Measurements from ENCODE around the gene SCN1B. TPM values are rescaled to one million over a fixed set of nuclear protein-coding genes. Genes with fewer than 3 reads are reported as not detected.
A peak's percentile ranks its signal among the peaks of the same experiment; 100 is the strongest.
"Not testable (repeated sequence)": the region's sequence is repeated elsewhere in the genome, so short reads cannot be mapped to it uniquely, and the experiment has no call there.

Gene SCN1B
- total RNA-seq, 1 donor from 2014 or later: 2.7 TPM

GRCh38 chr19:35026418-35026817 is 3.9 kb upstream of the SCN1B start:
- Mint-ChIP-seq H3K36me3 (ENCODE audit: low read depth) (peaks cover 57% of the 10 kb centered on the region), H3K27me3 (ENCODE audit: low read depth) (peaks cover 4% of the 10 kb centered on the region), H3K27ac (no peak overlapping the region), H3K9me3 (no peaks in the 10 kb centered on the region), H3K4me1 (ENCODE audit: low read depth) (peaks cover 4% of the 10 kb centered on the region), H3K4me3 (ENCODE audit: low read depth) (no peak overlapping the region)
- intact Hi-C loops (cut with micrococcal nuclease): no loop called here
- no peak for DNase-seq (ENCODE audit: low spot score)

GRCh38 chr19:35027009-35027408 is 3.3 kb upstream of the SCN1B start:
- Mint-ChIP-seq H3K36me3 (ENCODE audit: low read depth) (peaks cover 54% of the 10 kb centered on the region), H3K4me3 (ENCODE audit: low read depth) (no peak overlapping the region), H3K27me3 (ENCODE audit: low read depth) (peaks cover 9% of the 10 kb centered on the region), H3K4me1 (ENCODE audit: low read depth) (peaks cover 5% of the 10 kb centered on the region), H3K9me3 (no peaks in the 10 kb centered on the region), H3K27ac (no peak overlapping the region)
- intact Hi-C loops (cut with micrococcal nuclease): no loop called here
- DNase-seq (ENCODE audit: low spot score): no peak

GRCh38 chr19:35027851-35028599 is 2.2 kb upstream of the SCN1B start:
- intact Hi-C loops (cut with micrococcal nuclease): no loop called here
- Mint-ChIP-seq H3K27me3 (ENCODE audit: low read depth) (peaks cover 18% of the 10 kb centered on the region), H3K4me3 (ENCODE audit: low read depth) (no peak overlapping the region), H3K4me1 (ENCODE audit: low read depth) (peaks cover 5% of the 10 kb centered on the region), H3K27ac (no peak overlapping the region), H3K36me3 (ENCODE audit: low read depth) (peaks cover 47% of the 10 kb centered on the region), H3K9me3 (no peaks in the 10 kb centered on the region)
- DNase-seq (ENCODE audit: low spot score): no peak

GRCh38 chr19:35028600-35028885 is 1.7 kb upstream of the SCN1B start:
- H3K9me3 Mint-ChIP-seq; H3K4me1 Mint-ChIP-seq (ENCODE audit: low read depth); H3K27ac Mint-ChIP-seq; intact Hi-C loops (cut with micrococcal nuclease); H3K4me3 Mint-ChIP-seq (ENCODE audit: low read depth); DNase-seq (ENCODE audit: low spot score): not testable (repeated sequence)
- H3K36me3 Mint-ChIP-seq (ENCODE audit: low read depth): peaks cover 42% of the 10 kb centered on the region
- peaks cover 18% of the 10 kb centered on the region for H3K27me3 Mint-ChIP-seq (ENCODE audit: low read depth)

- DNase-seq (ENCODE audit: low spot score); H3K4me1 Mint-ChIP-seq (ENCODE audit: low read depth); H3K9me3 Mint-ChIP-seq; intact Hi-C loops (cut with micrococcal nuclease); H3K27ac Mint-ChIP-seq: not testable (repeated sequence)
- peaks cover 18% of the 10 kb centered on the region for H3K27me3 Mint-ChIP-seq (ENCODE audit: low read depth)
- H3K4me3 Mint-ChIP-seq (ENCODE audit: low read depth): peak overlapping the region; percentile 54
- peaks cover 38% of the 10 kb centered on the region for H3K36me3 Mint-ChIP-seq (ENCODE audit: low read depth)
Observed at GRCh38 chr19:35029275-35029736, 964 bp upstream of the SCN1B start.

- no peaks in the 10 kb centered on the region for H3K9me3 Mint-ChIP-seq
- H3K4me1 Mint-ChIP-seq (ENCODE audit: low read depth): peaks cover 5% of the 10 kb centered on the region
- H3K27ac Mint-ChIP-seq: no peak overlapping the region
- peaks cover 33% of the 10 kb centered on the region for H3K36me3 Mint-ChIP-seq (ENCODE audit: low read depth)
- H3K27me3 Mint-ChIP-seq (ENCODE audit: low read depth): peaks cover 18% of the 10 kb centered on the region
- no peak overlapping the region for H3K4me3 Mint-ChIP-seq (ENCODE audit: low read depth)
- intact Hi-C loops (cut with micrococcal nuclease): no loop called here
- no peak for DNase-seq (ENCODE audit: low spot score)
Observed at GRCh38 chr19:35029737-35030256, 473 bp upstream of the SCN1B start.

GRCh38 chr19:35031072-35031881 is 1.0 kb downstream of the SCN1B start:
- H3K36me3 Mint-ChIP-seq (ENCODE audit: low read depth): peaks cover 20% of the 10 kb centered on the region
- no peaks in the 10 kb centered on the region for H3K9me3 Mint-ChIP-seq
- intact Hi-C loops (cut with micrococcal nuclease): no loop called here
- H3K27me3 Mint-ChIP-seq (ENCODE audit: low read depth): peaks cover 18% of the 10 kb centered on the region
- peak overlapping the region; percentile 64 for H3K4me3 Mint-ChIP-seq (ENCODE audit: low read depth)
- DNase-seq (ENCODE audit: low spot score): no peak
- H3K4me1 Mint-ChIP-seq (ENCODE audit: low read depth): peaks cover 5% of the 10 kb centered on the region
- H3K27ac Mint-ChIP-seq: peak overlapping the region; percentile 1

GRCh38 chr19:35032356-35032865 is 2.1 kb downstream of the SCN1B start:
- Mint-ChIP-seq H3K27me3 (ENCODE audit: low read depth) (peaks cover 18% of the 10 kb centered on the region), H3K4me1 (ENCODE audit: low read depth) (peaks cover 5% of the 10 kb centered on the region), H3K4me3 (ENCODE audit: low read depth) (no peak overlapping the region), H3K9me3 (no peaks in the 10 kb centered on the region), H3K27ac (no peak overlapping the region), H3K36me3 (ENCODE audit: low read depth) (peaks cover 11% of the 10 kb centered on the region)
- DNase-seq (ENCODE audit: low spot score): no peak
- intact Hi-C loops (cut with micrococcal nuclease): no loop called here

GRCh38 chr19:35033067-35034004 is 3.1 kb downstream of the SCN1B start:
- no peak overlapping the region for H3K4me3 Mint-ChIP-seq (ENCODE audit: low read depth)
- intact Hi-C loops (cut with micrococcal nuclease): no loop called here
- no peak for DNase-seq (ENCODE audit: low spot score)
- no peaks in the 10 kb centered on the region for H3K9me3 Mint-ChIP-seq
- H3K36me3 Mint-ChIP-seq (ENCODE audit: low read depth): peaks cover 2% of the 10 kb centered on the region
- peaks cover 22% of the 10 kb centered on the region for H3K27me3 Mint-ChIP-seq (ENCODE audit: low read depth)
- peaks cover 5% of the 10 kb centered on the region for H3K4me1 Mint-ChIP-seq (ENCODE audit: low read depth)
- no peak overlapping the region for H3K27ac Mint-ChIP-seq

GRCh38 chr19:35034005-35034502 is 3.8 kb downstream of the SCN1B start:
- Mint-ChIP-seq H3K27me3 (ENCODE audit: low read depth) (peaks cover 22% of the 10 kb centered on the region), H3K36me3 (ENCODE audit: low read depth) (no peaks in the 10 kb centered on the region), H3K4me3 (ENCODE audit: low read depth) (no peak overlapping the region), H3K27ac (no peak overlapping the region), H3K4me1 (ENCODE audit: low read depth) (peaks cover 5% of the 10 kb centered on the region), H3K9me3 (no peaks in the 10 kb centered on the region)
- no peak for DNase-seq (ENCODE audit: low spot score)
- intact Hi-C loops (cut with micrococcal nuclease): no loop called here

GRCh38 chr19:35034588-35035382 is 4.5 kb downstream of the SCN1B start:
- intact Hi-C loops (cut with micrococcal nuclease): no loop called here
- H3K9me3 Mint-ChIP-seq: no peaks in the 10 kb centered on the region
- H3K36me3 Mint-ChIP-seq (ENCODE audit: low read depth): no peaks in the 10 kb centered on the region
- H3K27ac Mint-ChIP-seq: no peak overlapping the region
- DNase-seq (ENCODE audit: low spot score): no peak
- peaks cover 24% of the 10 kb centered on the region for H3K27me3 Mint-ChIP-seq (ENCODE audit: low read depth)
- no peak overlapping the region for H3K4me3 Mint-ChIP-seq (ENCODE audit: low read depth)
- peaks cover 5% of the 10 kb centered on the region for H3K4me1 Mint-ChIP-seq (ENCODE audit: low read depth)

Data from activated T-helper 2 cell treated with anti-CD3 and anti-CD28 coated beads, Interferon-gamma antibody, Interleukin-2, Interleukin-4, amounts not matched to agents 10 μg/mL and 5 μg/mL and 100 μg/mL, durations not matched to agents 14 hours and 24 hours and 36 hours (primary cell).